SK-N-SH treated with all-trans-retinoic acid at 6 μM for 48 hours (cell line): ENCODE measurements around the gene C3orf22.

Experiments used
- ATAC-seq: fragments of 200-7000 bp; cut with Tn5 transposase; 3 replicates; pipeline ENCODE4 v1.9.1; 2020; ENCODE audit warnings: mild to moderate bottlenecking, moderate library complexity
- ARNTL ChIP-seq: fragments of 450-650 bp; formaldehyde crosslinking; IDR thresholded peaks from 2 replicates; pipeline ENCODE4 v1.5.0; 2020; ENCODE audit warnings: low read depth, mild to moderate bottlenecking, moderate library complexity, borderline replicate concordance
- BACH2 ChIP-seq: fragments of 250-450 bp; sonication (Bioruptor Pico); IDR thresholded peaks from 2 replicates; pipeline ENCODE4 v1.9.0; 2021; ENCODE audit warnings: mild to moderate bottlenecking, borderline replicate concordance
- CSDC2 ChIP-seq: fragments of 250-450 bp; sonication (Bioruptor Pico); IDR thresholded peaks from 2 replicates; pipeline ENCODE4 v1.5.0; 2020; ENCODE audit warnings: mild to moderate bottlenecking, moderate library complexity
- CSRNP3 ChIP-seq: fragments of 250-450 bp; sonication (Bioruptor Pico); IDR thresholded peaks from 2 replicates; pipeline ENCODE4 v1.5.1; 2021; ENCODE audit warnings: mild to moderate bottlenecking, moderate library complexity
- ESRRG ChIP-seq: fragments of 250-450 bp; sonication (Bioruptor Pico); IDR thresholded peaks from 2 replicates; pipeline ENCODE4 v1.6.1; 2021; ENCODE audit warnings: mild to moderate bottlenecking
- GLIS3 ChIP-seq: fragments of 250-450 bp; sonication (Bioruptor Pico); IDR thresholded peaks from 2 replicates; pipeline ENCODE4 v1.5.0; 2020; ENCODE audit warnings: mild to moderate bottlenecking, moderate library complexity
- ISL1 ChIP-seq: fragments of 250-450 bp; sonication (Bioruptor Pico); IDR thresholded peaks from 2 replicates; pipeline ENCODE4 v2.1.2; 2022; ENCODE audit warnings: mild to moderate bottlenecking, moderate library complexity
- OSR1 ChIP-seq: fragments of 250-450 bp; sonication (Bioruptor Pico); IDR thresholded peaks from 2 replicates; pipeline ENCODE4 v1.8.0; 2022; ENCODE audit warnings: moderate library complexity, mild to moderate bottlenecking, inconsistent platforms
- PATZ1 ChIP-seq: fragments of 250-450 bp; sonication (Bioruptor Pico); IDR thresholded peaks from 2 replicates; pipeline ENCODE4 v1.8.0; 2020; ENCODE audit warnings: mild to moderate bottlenecking, moderate library complexity, borderline replicate concordance
- POU6F1 ChIP-seq: fragments of 250-450 bp; sonication (Bioruptor Pico); IDR thresholded peaks from 2 replicates; pipeline ENCODE4 v1.8.0; 2021; ENCODE audit warnings: low read depth, mild to moderate bottlenecking, moderate library complexity, borderline replicate concordance
- PPARA ChIP-seq: fragments of 250-450 bp; sonication (Bioruptor Pico); IDR thresholded peaks from 2 replicates; pipeline ENCODE4 v1.5.0; 2020; ENCODE audit warnings: mild to moderate bottlenecking, borderline replicate concordance
- RARB ChIP-seq: fragments of 250-450 bp; sonication (Bioruptor Pico); IDR thresholded peaks from 2 replicates; pipeline ENCODE4 v1.8.0; 2021; ENCODE audit warnings: mild to moderate bottlenecking, moderate library complexity
- SNAI2 ChIP-seq: fragments of 250-450 bp; sonication (Bioruptor Pico); IDR thresholded peaks from 2 replicates; pipeline ENCODE4 v1.5.0; 2020; ENCODE audit warnings: mild to moderate bottlenecking, moderate library complexity
- TCF4 ChIP-seq: fragments of 250-450 bp; sonication (Bioruptor Pico); IDR thresholded peaks from 2 replicates; pipeline ENCODE4 v1.8.0; 2021; ENCODE audit warnings: mild to moderate bottlenecking, moderate library complexity, borderline replicate concordance
- TOX ChIP-seq: fragments of 250-450 bp; sonication (Bioruptor Pico); IDR thresholded peaks from 2 replicates; pipeline ENCODE4 v1.8.0; 2021; ENCODE audit warnings: mild to moderate bottlenecking, moderate library complexity, borderline replicate concordance
- TSHZ2 ChIP-seq: fragments of 250-450 bp; sonication (Bioruptor Pico); IDR thresholded peaks from 2 replicates; pipeline ENCODE4 v1.5.0; 2020; ENCODE audit warnings: mild to moderate bottlenecking, moderate library complexity
- ZFP30 ChIP-seq: fragments of 450-650 bp; formaldehyde crosslinking; IDR thresholded peaks from 2 replicates; pipeline ENCODE4 v1.5.0; 2022; ENCODE audit warnings: mild to moderate bottlenecking, moderate library complexity
- ZNF565 ChIP-seq: fragments of 450-650 bp; formaldehyde crosslinking; conservative IDR thresholded peaks from 2 replicates; pipeline ENCODE4 v1.5.0; 2020; ENCODE audit warnings: low read depth, mild to moderate bottlenecking, moderate library complexity
- ZNF70 ChIP-seq: fragments of 450-650 bp; formaldehyde crosslinking; IDR thresholded peaks from 2 replicates; pipeline ENCODE4 v1.5.0; 2020; ENCODE audit warnings: mild to moderate bottlenecking, moderate library complexity
- ZNF8 ChIP-seq: fragments of 450-650 bp; formaldehyde crosslinking; IDR thresholded peaks from 2 replicates; pipeline ENCODE4 v1.5.0; 2020; ENCODE audit warnings: mild to moderate bottlenecking, moderate library complexity

C3orf22 gene

GRCh38 chr3:126557761-126558160 lies 971 bp downstream of the C3orf22 start:
- peak; percentile 40; the same call in 2 of the 3 replicates for ATAC-seq
- TF ChIP-seq CSRNP3 (CRISPR knock-in tag) (no peak), ZNF70 (CRISPR knock-in tag) (no peak), ARNTL (CRISPR knock-in tag) (no peak), PATZ1 (no peak), CSDC2 (CRISPR knock-in tag) (no peak), PPARA (no peak), RARB (CRISPR knock-in tag) (no peak)

GRCh38 chr3:126557415-126557745 lies 1.4 kb downstream of the C3orf22 start:
- ATAC-seq = no peak
- TF ChIP-seq BACH2 (CRISPR knock-in tag) (no peak), GLIS3 (CRISPR knock-in tag) (no peak), SNAI2 (no peak), ISL1 (CRISPR knock-in tag) (no peak), PATZ1 (no peak), ZNF70 (CRISPR knock-in tag) (no peak), ZFP30 (CRISPR knock-in tag) (no peak)

GRCh38 chr3:126556637-126557414 lies 1.9 kb downstream of the C3orf22 start:
- no peak for ATAC-seq
- TF ChIP-seq ESRRG (CRISPR knock-in tag) = no peak
- TF ChIP-seq ZNF8 = no peak
- TF ChIP-seq, all 23 proteins: peak for 0

GRCh38 chr3:126555795-126556636 lies 2.7 kb downstream of the C3orf22 start:
- no peak for ATAC-seq
- TF ChIP-seq PPARA = no peak
- TF ChIP-seq TCF4 (CRISPR knock-in tag) = no peak
- no peak for TF ChIP-seq POU6F1 (CRISPR knock-in tag)
- TF ChIP-seq GLIS3 (CRISPR knock-in tag) = no peak
- no peak for TF ChIP-seq SNAI2
- TF ChIP-seq ISL1 (CRISPR knock-in tag) = no peak
- no peak for TF ChIP-seq ESRRG (CRISPR knock-in tag)
- TF ChIP-seq RARB (CRISPR knock-in tag) = no peak
- no peak for TF ChIP-seq TSHZ2
- TF ChIP-seq OSR1 (CRISPR knock-in tag) = no peak
- TF ChIP-seq ZNF565 (CRISPR knock-in tag) = no peak
- no peak for TF ChIP-seq TOX
- no peak for TF ChIP-seq ZNF70 (CRISPR knock-in tag)
- TF ChIP-seq ZNF8 = no peak
- TF ChIP-seq, all 23 proteins: peak for 0
